Measurements from ENCODE around the gene RFTN2. TPM values are rescaled to one million over a fixed set of nuclear protein-coding genes. Genes with fewer than 3 reads are reported as not detected.

RFTN2 gene
- total RNA-seq, 4 donors from 2014 or later = 1.1 to 6.3 (median 3.2) TPM

- Histone ChIP-seq H3K36me3 (no peaks in the 10 kb centered on the region), H3K4me3 (no peak overlapping the region), H3K4me1 (no peaks in the 10 kb centered on the region), H3K9me3 (no peaks in the 10 kb centered on the region), H3K27me3 (no peaks in the 10 kb centered on the region), H3K27ac (peak overlapping the region in 1 of 4 donors; percentile 4)
- no peak for DNase-seq
- intact Hi-C loops (cut with DNase I; ENCODE audit: low total_unique reads) (no loop called here), in situ Hi-C loops (cut with MboI; ENCODE audit: low sequenced_read_pairs in 4 of 4) (no loop called here)
- TF ChIP-seq POLR2A (IDR thresholded peaks at IDR 0.05) (no peak), CTCF (IDR thresholded peaks at IDR 0.05 in 4 of 5, conservative IDR thresholded peaks at IDR 0.05 in 1 of 5) (no peak)
- no peak for ATAC-seq
Measured at GRCh38 chr2:197571627-197572271, 103.6 kb downstream of the RFTN2 start.

- no peaks in the 10 kb centered on the region for H3K4me1 ChIP-seq
- in situ Hi-C loops (cut with MboI; ENCODE audit: low sequenced_read_pairs in 4 of 4) = no loop called here
- TF ChIP-seq POLR2A (IDR thresholded peaks at IDR 0.05) = no peak
- TF ChIP-seq CTCF (IDR thresholded peaks at IDR 0.05 in 4 of 5, conservative IDR thresholded peaks at IDR 0.05 in 1 of 5) = no peak
- ATAC-seq (no peak), DNase-seq (no peak)
- no peak overlapping the region for H3K27ac ChIP-seq
- H3K36me3 ChIP-seq = peaks cover 0 to 4% of the 10 kb centered on the region in 2 donors
- H3K27me3 ChIP-seq = no peaks in the 10 kb centered on the region
- H3K4me3 ChIP-seq = no peak overlapping the region
- intact Hi-C loops (cut with DNase I; ENCODE audit: low total_unique reads) = no loop called here
- H3K9me3 ChIP-seq = no peaks in the 10 kb centered on the region
Measured at GRCh38 chr2:197560146-197560665, 115.2 kb downstream of the RFTN2 start.

- intact Hi-C loops (cut with DNase I; ENCODE audit: low total_unique reads) = no loop called here
- ATAC-seq (no peak), DNase-seq (no peak)
- Histone ChIP-seq H3K4me3 (no peak overlapping the region), H3K36me3 (peaks cover 0 to 4% of the 10 kb centered on the region in 2 donors), H3K27ac (no peak overlapping the region), H3K27me3 (no peaks in the 10 kb centered on the region), H3K4me1 (no peaks in the 10 kb centered on the region), H3K9me3 (no peaks in the 10 kb centered on the region)
- in situ Hi-C loops (cut with MboI; ENCODE audit: low sequenced_read_pairs in 4 of 4) = no loop called here
- TF ChIP-seq POLR2A (IDR thresholded peaks at IDR 0.05) (no peak), CTCF (IDR thresholded peaks at IDR 0.05 in 4 of 5, conservative IDR thresholded peaks at IDR 0.05 in 1 of 5) (no peak)
Measured at GRCh38 chr2:197559681-197560080, 115.7 kb downstream of the RFTN2 start.

GRCh38 chr2:197558393-197558792 is 117.0 kb downstream of the RFTN2 start:
- no peak for DNase-seq
- Histone ChIP-seq H3K4me3 (no peak overlapping the region), H3K36me3 (peaks cover 0 to 16% of the 10 kb centered on the region in 2 donors), H3K9me3 (no peaks in the 10 kb centered on the region), H3K4me1 (no peaks in the 10 kb centered on the region), H3K27me3 (no peaks in the 10 kb centered on the region), H3K27ac (no peak overlapping the region)
- no peak for ATAC-seq
- intact Hi-C loops (cut with DNase I; ENCODE audit: low total_unique reads) (no loop called here), in situ Hi-C loops (cut with MboI; ENCODE audit: low sequenced_read_pairs in 4 of 4) (no loop called here)
- TF ChIP-seq CTCF (IDR thresholded peaks at IDR 0.05 in 4 of 5, conservative IDR thresholded peaks at IDR 0.05 in 1 of 5) = no peak
- no peak for TF ChIP-seq POLR2A (IDR thresholded peaks at IDR 0.05)
